GM06990 (cell line): ENCODE data around the gene ATP6V1G1.

ENCODE experiments used
- DNase-seq: peaks from one replicate; pipeline ENCODE4 v3.0.0-alpha.2; 2011; ENCODE audit not compliant: insufficient read length; ENCODE audit errors: extremely low read depth
- H3K27me3 ChIP-seq: replicated peaks from 2 replicates; pipeline ENCODE4 v1.6.0; 2011; ENCODE audit warnings: low read length; ENCODE audit not compliant: control insufficient read depth, insufficient read depth
- H3K36me3 ChIP-seq: 2 replicates; pipeline ENCODE4 v1.5.1; 2011; ENCODE audit warnings: low read length; ENCODE audit not compliant: control insufficient read depth, insufficient read depth
- H3K4me3 ChIP-seq: replicated peaks from 2 replicates; pipeline ENCODE4 v1.5.1; 2011; ENCODE audit warnings: low read depth, mild to moderate bottlenecking, control low read depth, low read length
- CTCF ChIP-seq: IDR thresholded peaks from 2 replicates; pipeline ENCODE4 v1.5.1; 2011; ENCODE audit warnings: low read length, control low read depth, mild to moderate bottlenecking, inconsistent platforms; ENCODE audit not compliant: insufficient read depth, poor library complexity, severe bottlenecking

ATP6V1G1 gene

GRCh38 chr9:114611516-114612271, 24.1 kb downstream of the ATP6V1G1 start:
- peak; percentile 60 for DNase-seq
- Histone ChIP-seq H3K27me3 (no peaks in the 10 kb centered on the region), H3K4me3 (peak overlapping the region; percentile 72), H3K36me3 (no peaks in the 10 kb centered on the region)
- TF ChIP-seq CTCF = no peak

- H3K36me3 ChIP-seq = no peaks in the 10 kb centered on the region
- H3K4me3 ChIP-seq = peak overlapping the region; percentile 72
- no peak for DNase-seq
- no peak for TF ChIP-seq CTCF
- no peaks in the 10 kb centered on the region for H3K27me3 ChIP-seq
These were observed 24.8 kb downstream of the ATP6V1G1 start for GRCh38 chr9:114612272-114612923.

GRCh38 chr9:114613087-114613486, 25.5 kb downstream of the ATP6V1G1 start:
- no peaks in the 10 kb centered on the region; the same call in 1 of the 2 replicates for H3K36me3 ChIP-seq

GRCh38 chr9:114613919-114614318, 26.4 kb downstream of the ATP6V1G1 start:
- no peak for DNase-seq
- Histone ChIP-seq H3K27me3 (no peaks in the 10 kb centered on the region), H3K36me3 (no peaks in the 10 kb centered on the region; the same call in 1 of the 2 replicates), H3K4me3 (no peak overlapping the region)
- TF ChIP-seq CTCF = no peak

More at GRCh38 chr9:114613087-114613486, 25.5 kb downstream of the ATP6V1G1 start:
- TF ChIP-seq CTCF = no peak
- no peak for DNase-seq
- no peak overlapping the region for H3K4me3 ChIP-seq
- no peaks in the 10 kb centered on the region for H3K27me3 ChIP-seq

GRCh38 chr9:114614373-114614772, 26.8 kb downstream of the ATP6V1G1 start:
- Histone ChIP-seq H3K4me3 (no peak overlapping the region), H3K27me3 (no peaks in the 10 kb centered on the region), H3K36me3 (no peaks in the 10 kb centered on the region; the same call in 1 of the 2 replicates)
- no peak for DNase-seq
- peak; percentile 16 for TF ChIP-seq CTCF
